WTC11 (cell line): ENCODE data around the gene CELF4.

ENCODE experiments used
- CBFB ChIP-seq: sonication (generic); formaldehyde crosslinking; IDR thresholded peaks from 2 replicates; pipeline ENCODE4 v1.8.1; 2022; ENCODE audit warnings: mild to moderate bottlenecking, low read depth, missing genetic modification reagents
- CREB1 ChIP-seq: sonication (generic); formaldehyde crosslinking; IDR thresholded peaks from 2 replicates; pipeline ENCODE4 v1.8.0; 2023; ENCODE audit warnings: mild to moderate bottlenecking, missing genetic modification reagents
- CTCF ChIP-seq: fragments of 200-600 bp; IDR thresholded peaks from 2 replicates; pipeline ENCODE4 v1.8.0; 2022; ENCODE audit warnings: antibody characterized with exemption
- JUN ChIP-seq: sonication (generic); formaldehyde crosslinking; IDR thresholded peaks from 2 replicates; pipeline ENCODE4 v1.8.0; 2023; ENCODE audit warnings: mild to moderate bottlenecking, missing genetic modification reagents
- NFYB ChIP-seq: sonication (generic); formaldehyde crosslinking; conservative IDR thresholded peaks from 2 replicates; pipeline ENCODE4 v1.8.0; 2022; ENCODE audit warnings: low read depth, missing genetic modification reagents
- PRRX2 ChIP-seq: fragments of 250-450 bp; sonication (Bioruptor Pico); IDR thresholded peaks from 2 replicates; pipeline ENCODE4 v1.8.0; 2021; ENCODE audit warnings: mild to moderate bottlenecking
- USF2 ChIP-seq: sonication (generic); formaldehyde crosslinking; IDR thresholded peaks from 2 replicates; pipeline ENCODE4 v1.8.1; 2023; ENCODE audit warnings: mild to moderate bottlenecking, missing genetic modification reagents, moderate library complexity
- ZNF138 ChIP-seq: sonication (generic); formaldehyde crosslinking; conservative IDR thresholded peaks from 2 replicates; pipeline ENCODE4 v1.8.1; 2022; ENCODE audit warnings: mild to moderate bottlenecking, moderate library complexity, missing genetic modification reagents
- ZNF263 ChIP-seq: sonication (generic); formaldehyde crosslinking; IDR thresholded peaks from 2 replicates; pipeline ENCODE4 v1.8.1; 2022; ENCODE audit warnings: low read depth, mild to moderate bottlenecking, moderate library complexity, missing genetic modification reagents
- ZNF423 ChIP-seq: fragments of 250-450 bp; sonication (Bioruptor Pico); IDR thresholded peaks from 2 replicates; pipeline ENCODE4 v2.1.2; 2022; ENCODE audit warnings: mild to moderate bottlenecking, moderate library complexity
- TF ChIP-seq, protein P1 (sequence below): sonication (generic); formaldehyde crosslinking; IDR thresholded peaks from 2 replicates; pipeline ENCODE4 v1.8.1; 2023; ENCODE audit warnings: mild to moderate bottlenecking, missing genetic modification reagents
- TF ChIP-seq, protein P2 (sequence below): sonication (generic); formaldehyde crosslinking; conservative IDR thresholded peaks from 2 replicates; pipeline ENCODE4 v1.8.1; 2023; ENCODE audit warnings: mild to moderate bottlenecking, low read depth, missing genetic modification reagents, moderate library complexity

DNA sequence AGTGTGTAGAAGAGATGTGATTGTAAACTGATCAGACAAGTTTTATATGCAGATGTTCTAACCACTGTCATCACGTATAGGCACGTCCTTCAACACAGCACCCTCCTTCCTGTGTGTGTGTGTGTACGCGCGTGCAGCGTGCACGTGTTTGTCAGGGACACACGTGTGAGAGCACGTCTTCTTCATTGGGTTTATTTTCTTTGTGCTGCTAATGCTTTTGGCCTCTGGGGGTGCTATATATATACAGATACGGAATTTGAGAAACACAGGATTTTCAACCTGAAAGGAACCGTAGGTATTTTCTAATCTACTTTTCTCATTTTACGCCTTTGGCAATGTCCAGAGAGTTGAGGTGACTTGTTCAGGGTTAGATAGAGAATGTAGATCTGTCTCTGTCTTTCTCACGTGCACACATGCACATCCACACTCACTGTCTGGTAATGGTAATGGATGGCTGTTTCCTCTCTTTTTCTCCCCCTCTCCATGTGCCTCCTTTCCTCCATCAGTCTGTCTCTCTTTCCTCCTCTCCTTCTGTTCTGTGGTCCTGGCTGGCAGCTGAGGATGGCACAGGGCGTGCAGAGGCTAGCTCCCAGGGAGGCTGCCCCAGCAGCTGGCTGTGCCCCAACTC is 13.4 kb upstream of the CELF4 start:
- TF ChIP-seq CTCF = 0 out of 2 replicates have a peak, but pooled peaks have one; percentile 22
- TF ChIP-seq CREB1 (CRISPR knock-in tag) = no peak
- TF ChIP-seq USF2 (CRISPR knock-in tag) = 0 out of 2 replicates have a peak, but pooled peaks have one; percentile 4
- no peak for TF ChIP-seq CBFB
- no peak for TF ChIP-seq ZNF138 (CRISPR knock-in tag)
- TF ChIP-seq, protein P1, sequence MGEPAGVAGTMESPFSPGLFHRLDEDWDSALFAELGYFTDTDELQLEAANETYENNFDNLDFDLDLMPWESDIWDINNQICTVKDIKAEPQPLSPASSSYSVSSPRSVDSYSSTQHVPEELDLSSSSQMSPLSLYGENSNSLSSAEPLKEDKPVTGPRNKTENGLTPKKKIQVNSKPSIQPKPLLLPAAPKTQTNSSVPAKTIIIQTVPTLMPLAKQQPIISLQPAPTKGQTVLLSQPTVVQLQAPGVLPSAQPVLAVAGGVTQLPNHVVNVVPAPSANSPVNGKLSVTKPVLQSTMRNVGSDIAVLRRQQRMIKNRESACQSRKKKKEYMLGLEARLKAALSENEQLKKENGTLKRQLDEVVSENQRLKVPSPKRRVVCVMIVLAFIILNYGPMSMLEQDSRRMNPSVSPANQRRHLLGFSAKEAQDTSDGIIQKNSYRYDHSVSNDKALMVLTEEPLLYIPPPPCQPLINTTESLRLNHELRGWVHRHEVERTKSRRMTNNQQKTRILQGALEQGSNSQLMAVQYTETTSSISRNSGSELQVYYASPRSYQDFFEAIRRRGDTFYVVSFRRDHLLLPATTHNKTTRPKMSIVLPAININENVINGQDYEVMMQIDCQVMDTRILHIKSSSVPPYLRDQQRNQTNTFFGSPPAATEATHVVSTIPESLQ (CRISPR knock-in tag) = no peak
- TF ChIP-seq ZNF263 (CRISPR knock-in tag) = no peak
- TF ChIP-seq PRRX2 (CRISPR knock-in tag) = no peak
- TF ChIP-seq ZNF423 (CRISPR knock-in tag) = no peak
- TF ChIP-seq, protein P2, sequence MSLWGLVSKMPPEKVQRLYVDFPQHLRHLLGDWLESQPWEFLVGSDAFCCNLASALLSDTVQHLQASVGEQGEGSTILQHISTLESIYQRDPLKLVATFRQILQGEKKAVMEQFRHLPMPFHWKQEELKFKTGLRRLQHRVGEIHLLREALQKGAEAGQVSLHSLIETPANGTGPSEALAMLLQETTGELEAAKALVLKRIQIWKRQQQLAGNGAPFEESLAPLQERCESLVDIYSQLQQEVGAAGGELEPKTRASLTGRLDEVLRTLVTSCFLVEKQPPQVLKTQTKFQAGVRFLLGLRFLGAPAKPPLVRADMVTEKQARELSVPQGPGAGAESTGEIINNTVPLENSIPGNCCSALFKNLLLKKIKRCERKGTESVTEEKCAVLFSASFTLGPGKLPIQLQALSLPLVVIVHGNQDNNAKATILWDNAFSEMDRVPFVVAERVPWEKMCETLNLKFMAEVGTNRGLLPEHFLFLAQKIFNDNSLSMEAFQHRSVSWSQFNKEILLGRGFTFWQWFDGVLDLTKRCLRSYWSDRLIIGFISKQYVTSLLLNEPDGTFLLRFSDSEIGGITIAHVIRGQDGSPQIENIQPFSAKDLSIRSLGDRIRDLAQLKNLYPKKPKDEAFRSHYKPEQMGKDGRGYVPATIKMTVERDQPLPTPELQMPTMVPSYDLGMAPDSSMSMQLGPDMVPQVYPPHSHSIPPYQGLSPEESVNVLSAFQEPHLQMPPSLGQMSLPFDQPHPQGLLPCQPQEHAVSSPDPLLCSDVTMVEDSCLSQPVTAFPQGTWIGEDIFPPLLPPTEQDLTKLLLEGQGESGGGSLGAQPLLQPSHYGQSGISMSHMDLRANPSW = no peak
- TF ChIP-seq NFYB (CRISPR knock-in tag) = no peak
- no peak for TF ChIP-seq JUN (CRISPR knock-in tag)
